HG03521 (cell line): ENCODE data around the gene UPP1.
A peak's percentile ranks its signal among the peaks of the same experiment; 100 is the strongest.

Source experiments
- ATAC-seq: cut with Tn5 transposase; IDR thresholded peaks from one replicate; pipeline ENCODE4 v1.9.1; 2021; ENCODE audit warnings: mild to moderate bottlenecking, moderate library complexity; ENCODE audit not compliant: unreplicated experiment

The UPP1 gene

DNA sequence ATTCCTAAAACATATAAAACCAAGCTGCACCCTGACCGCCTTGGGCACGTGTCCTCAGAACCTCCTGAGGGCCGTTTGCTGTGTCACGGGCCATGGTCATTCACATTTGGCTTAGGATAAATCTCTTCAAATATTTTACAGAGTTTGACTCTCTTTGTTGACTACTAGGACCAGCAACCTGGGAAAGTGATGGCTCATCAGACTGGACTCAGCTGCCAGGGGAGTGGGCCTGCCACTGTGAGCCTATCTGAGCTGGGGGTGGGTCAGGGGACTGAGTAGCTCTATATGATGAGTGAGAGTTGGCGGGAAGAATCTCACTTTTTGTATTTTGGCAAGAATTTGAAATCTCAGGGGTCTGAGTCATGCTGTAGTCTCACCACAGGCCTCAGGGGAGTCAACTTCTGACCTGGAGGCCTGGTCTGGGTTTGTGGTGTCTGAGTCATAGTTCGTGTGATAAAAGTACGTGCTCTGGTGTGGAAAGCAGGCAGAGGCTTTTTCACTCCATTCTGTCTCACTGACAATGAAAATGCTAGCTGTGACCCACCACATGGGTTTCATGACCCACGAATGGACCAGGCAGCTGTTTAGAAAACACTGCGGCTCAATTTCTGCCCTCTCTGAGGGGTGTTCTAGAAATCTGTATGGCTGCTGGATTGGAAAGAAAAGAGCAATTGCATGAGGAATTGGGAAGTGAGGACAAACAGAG lies 4.2 kb upstream of the UPP1 start:
- peak; percentile 53 for ATAC-seq

DNA sequence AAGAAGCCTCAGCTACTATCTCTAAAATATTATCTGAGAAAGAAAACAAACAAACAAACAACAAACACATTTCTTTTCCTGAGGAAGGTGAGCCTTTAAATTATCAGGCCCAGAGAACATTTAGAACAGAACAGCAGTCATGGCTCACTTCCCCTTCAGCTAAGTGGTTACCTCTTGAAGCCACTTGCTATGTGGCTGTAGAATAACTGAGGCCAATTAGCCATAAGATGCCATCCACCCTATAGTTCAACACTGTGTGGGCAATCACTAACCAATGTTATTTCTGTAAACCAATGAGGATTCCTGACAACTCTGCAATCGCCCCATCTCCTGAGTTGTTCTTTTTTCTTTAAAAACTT lies 3.7 kb upstream of the UPP1 start:
- ATAC-seq = no peak

DNA sequence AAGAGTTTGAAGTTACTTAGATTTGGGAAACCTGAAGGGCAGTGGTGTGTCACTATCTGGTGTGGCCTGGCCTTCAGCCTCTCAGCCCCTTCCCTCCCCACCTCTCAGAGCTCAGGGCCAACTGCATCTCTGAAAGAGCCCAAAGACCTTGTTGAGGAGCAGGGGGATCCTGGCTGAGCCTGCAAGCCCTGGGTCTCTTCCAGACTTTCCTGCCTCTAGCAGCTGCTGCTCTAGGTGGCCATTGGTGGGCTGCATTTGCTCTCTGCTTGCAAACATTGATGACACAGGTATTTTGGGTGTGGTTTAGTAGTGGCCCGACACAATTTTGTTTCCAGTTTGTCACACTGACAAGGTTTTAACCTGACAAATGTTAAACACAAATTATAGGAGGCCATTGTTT lies 3.1 kb upstream of the UPP1 start:
- ATAC-seq = no peak

DNA sequence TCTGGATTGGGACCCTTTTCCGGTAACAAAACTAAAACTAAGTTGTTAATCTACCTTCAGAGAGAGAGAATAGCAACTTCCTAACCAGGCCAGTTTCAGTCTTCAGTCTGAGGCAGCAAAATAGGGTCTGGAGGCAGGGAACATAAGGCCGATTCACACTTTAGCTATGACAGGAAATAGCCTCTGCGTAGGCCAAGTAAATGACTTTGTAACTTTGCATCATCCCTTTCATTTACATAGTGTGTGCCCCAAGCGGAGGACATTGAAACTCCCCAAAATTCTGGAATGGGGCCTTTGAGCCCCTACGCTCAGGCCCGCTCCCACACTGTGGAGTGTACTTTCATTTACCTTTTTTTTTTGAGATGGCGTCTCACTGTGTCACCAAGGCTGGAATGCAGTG lies 1.7 kb upstream of the UPP1 start:
- peak; percentile 14 for ATAC-seq

DNA sequence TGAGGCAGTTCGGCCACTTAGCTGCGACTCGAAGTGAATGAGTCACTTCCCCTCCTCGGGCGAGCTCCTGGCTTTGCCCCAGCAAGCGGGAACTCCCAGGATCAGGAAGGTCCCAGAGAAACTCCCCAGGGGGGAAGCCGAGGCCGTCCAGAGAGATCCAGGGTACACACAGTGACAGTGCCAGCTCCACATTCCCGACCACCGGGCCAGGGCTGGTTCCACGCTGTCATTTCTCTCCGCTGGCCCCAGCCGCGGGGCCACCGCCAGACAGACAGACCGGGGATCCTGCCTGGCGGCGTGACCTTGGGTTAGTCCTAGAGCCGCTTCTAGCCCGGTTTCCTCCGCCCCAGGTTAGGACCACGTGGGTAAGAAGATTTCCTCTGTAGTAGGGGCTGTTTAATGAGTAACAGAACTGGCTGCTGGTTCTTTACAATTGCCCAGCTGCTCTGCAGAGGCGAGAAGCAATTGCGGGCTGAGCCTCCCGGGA lies 463 bp upstream of the UPP1 start:
- ATAC-seq = peak; percentile 45

- ATAC-seq = no peak
Observed at GRCh38 chr7:48090095-48090805, 1.2 kb downstream of the UPP1 start.

DNA sequence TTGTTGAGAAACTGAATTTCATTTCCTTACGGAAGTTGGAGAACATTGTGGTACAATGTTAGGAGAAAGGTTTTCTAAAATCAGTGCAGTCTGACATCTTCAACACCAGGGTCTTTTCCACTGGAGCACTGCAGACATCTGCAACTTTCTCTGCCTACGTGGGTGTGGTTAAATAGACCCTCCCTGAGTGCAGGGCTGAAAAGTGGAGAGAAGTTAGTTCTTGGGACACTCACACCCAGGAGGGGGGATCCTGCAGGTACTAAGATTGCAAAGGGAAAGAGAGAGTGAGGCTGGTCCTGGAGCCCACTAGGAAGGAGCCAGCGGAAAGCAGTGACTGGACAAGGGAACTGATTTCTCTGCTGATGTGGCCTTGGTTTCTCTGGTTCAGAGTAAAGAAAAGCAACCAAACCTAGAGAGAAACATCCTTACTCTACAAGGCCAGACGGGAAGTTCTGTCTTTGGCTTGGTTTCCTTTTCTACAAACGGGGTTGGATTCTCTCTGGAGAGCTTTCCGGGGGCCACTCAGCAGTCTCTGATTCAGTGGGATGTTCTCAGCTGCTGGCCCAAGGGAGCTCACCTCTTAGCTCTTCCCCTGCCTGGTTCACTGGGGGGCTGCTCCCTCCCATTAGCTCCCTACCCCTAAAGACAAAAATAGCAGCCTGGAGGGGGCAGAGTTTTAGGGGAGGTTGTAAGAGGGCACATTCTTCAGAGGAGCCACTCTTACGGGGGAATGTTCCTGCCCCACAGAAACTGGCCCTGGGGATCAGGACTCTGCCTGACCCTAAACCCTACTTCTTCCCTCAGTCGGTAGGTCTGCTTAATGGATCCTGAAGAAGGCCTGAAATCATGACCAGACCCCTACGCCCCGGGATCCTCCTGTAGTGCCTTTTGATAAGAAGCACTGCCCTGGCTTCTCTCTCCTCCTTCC lies 2.7 kb downstream of the UPP1 start:
- ATAC-seq = no peak

GRCh38 chr7:48094861-48095293 lies 5.8 kb downstream of the UPP1 start:
- ATAC-seq = no peak

DNA sequence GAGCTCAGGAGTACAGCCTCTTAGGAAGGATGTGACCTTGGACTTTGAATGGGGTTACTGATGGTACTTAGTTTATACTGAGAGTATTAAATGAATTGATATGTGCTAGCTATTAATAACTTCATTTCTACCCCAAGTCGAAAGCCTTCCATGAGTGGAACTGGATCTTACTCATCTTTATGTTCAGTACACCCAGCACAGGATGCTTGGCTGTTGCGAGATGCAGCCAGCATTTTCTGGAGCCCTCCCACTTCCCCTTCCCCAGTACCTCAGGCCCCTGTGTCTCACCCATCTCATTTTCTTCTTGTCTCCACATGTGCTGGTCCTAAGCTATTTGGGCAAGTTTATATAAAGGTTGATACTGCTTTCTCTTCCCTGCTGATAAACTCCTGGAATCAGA lies 7.2 kb downstream of the UPP1 start:
- no peak for ATAC-seq

- ATAC-seq = no peak
Observed at GRCh38 chr7:48097521-48098231, 8.6 kb downstream of the UPP1 start.

DNA sequence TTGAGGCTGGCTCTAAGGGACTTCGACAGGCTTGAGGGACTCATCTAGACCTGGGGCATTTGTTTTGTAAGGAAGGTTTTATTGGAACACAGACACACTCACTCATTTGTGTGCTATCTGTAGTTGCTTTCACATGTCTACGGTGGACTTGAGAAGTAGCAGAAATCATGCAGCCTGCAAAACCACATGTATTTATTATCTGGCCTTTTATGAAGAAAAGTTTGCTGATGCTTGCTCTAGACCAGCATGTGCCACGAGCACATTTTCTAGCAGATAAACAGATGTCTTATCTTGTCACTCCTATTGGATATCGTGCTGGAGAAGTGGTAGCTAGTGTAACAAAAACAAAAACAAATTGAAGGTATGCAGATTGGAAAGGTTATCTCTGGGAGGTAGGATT lies 9.8 kb downstream of the UPP1 start:
- no peak for ATAC-seq

GRCh38 chr7:48099781-48100180 lies 10.7 kb downstream of the UPP1 start:
- ATAC-seq = no peak

DNA sequence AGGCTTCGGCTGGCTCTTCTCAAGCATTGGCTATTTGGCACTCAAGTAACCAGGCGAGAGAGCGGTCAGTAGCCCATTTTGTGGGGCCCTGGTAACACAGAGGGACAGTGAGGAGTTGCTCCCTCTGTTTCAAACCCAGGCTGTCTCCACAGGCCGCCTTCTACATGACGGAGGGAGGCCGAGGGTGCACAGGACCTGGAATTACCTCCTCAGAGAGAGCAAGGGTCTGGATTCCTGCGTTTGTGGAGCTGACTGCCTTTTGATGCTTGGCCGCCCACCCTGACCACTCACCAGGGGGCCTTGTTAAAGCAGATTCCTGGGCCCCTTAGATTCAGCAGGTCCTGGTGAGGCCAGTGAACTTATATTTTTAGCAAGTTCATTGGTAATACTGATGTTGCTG lies 12.3 kb downstream of the UPP1 start:
- no peak for ATAC-seq

DNA sequence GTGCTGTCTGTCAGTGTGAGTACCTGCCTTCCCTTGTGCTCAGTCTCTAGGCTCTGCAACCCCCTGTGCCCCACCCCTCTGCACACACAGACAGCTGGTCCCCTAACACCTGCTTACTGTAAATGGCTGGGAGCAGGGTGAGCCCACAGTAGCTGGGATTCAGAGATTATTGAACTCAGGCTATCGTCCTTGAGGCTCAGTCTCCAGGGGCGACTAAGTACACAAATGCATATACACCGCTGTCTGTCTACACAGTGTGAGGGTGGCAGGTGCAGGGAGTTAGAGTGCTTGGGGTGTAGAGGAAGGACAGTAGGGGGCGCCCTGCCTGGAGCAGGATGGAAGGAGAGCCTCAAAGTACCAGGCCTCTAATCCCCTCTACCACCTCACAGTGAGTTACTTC lies 12.9 kb downstream of the UPP1 start:
- no peak for ATAC-seq

- no peak for ATAC-seq
Observed at GRCh38 chr7:48102530-48102929, 13.5 kb downstream of the UPP1 start.

GRCh38 chr7:48105045-48105444 lies 16.0 kb downstream of the UPP1 start:
- no peak for ATAC-seq

DNA sequence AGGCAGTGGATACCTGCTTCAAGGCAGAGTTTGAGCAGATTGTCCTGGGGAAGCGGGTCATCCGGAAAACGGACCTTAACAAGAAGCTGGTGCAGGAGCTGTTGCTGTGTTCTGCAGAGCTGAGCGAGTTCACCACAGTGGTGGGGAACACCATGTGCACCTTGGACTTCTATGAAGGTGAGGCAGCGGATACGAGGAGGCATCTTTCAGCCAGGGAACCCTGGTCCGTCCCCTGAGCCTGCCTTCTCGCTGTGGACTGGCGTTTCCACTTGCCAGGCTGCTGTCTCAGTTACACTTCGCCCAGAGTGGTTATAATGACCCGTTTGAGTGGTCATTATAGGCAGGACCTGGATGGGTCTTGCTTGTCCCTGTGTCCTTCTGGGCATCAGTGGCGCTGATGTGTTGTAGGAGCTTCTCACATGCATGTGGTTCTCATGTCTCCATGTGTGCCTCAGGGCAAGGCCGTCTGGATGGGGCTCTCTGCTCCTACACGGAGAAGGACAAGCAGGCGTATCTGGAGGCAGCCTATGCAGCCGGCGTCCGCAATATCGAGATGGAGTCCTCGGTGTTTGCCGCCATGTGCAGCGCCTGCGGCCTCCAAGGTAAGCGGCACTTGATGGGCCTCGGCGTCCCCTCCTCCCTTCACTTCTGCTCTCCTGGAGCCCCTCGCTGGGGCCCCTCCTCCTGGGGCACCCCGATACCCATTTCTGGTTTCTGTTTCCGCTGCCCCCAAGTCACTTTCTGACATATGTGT lies 18.0 kb downstream of the UPP1 start:
- ATAC-seq = no peak

GRCh38 chr7:48107926-48108472 lies 18.9 kb downstream of the UPP1 start:
- no peak for ATAC-seq

- no peak for ATAC-seq
Observed at GRCh38 chr7:48108959-48109847, 20.1 kb downstream of the UPP1 start.
